SK-N-SH (cell line): ENCODE results near the gene YOD1.

Experiments used
- EZH2phosphoT487 ChIP-seq: fragments of 200-600 bp; sonication (generic); IDR thresholded peaks from 2 replicates; pipeline ENCODE4 v1.6.1; 2017; ENCODE audit warnings: low read depth, mixed run types, mild to moderate bottlenecking, antibody characterized with exemption, moderate library complexity, borderline replicate concordance
- POLR2AphosphoS5 ChIP-seq: IDR thresholded peaks from 2 replicates; pipeline ENCODE4 v1.6.1; 2012; ENCODE audit warnings: low read depth, low read length
- RCOR1 ChIP-seq: fragments of 150-350 bp; IDR thresholded peaks from 2 replicates; pipeline ENCODE4 v1.6.1; 2017; ENCODE audit warnings: antibody characterized with exemption, low read length
- SIN3A ChIP-seq: IDR thresholded peaks from 2 replicates; pipeline ENCODE4 v1.6.1; 2012; ENCODE audit warnings: low read depth, mild to moderate bottlenecking, low read length, moderate library complexity, borderline replicate concordance
- TF ChIP-seq, protein P1 (sequence below): IDR thresholded peaks from 2 replicates; pipeline ENCODE4 v1.6.1; 2012; ENCODE audit warnings: mild to moderate bottlenecking, low read depth, low read length, moderate library complexity
- TF ChIP-seq, protein P2 (sequence below): fragments of 200-600 bp; sonication (generic); IDR thresholded peaks from 2 replicates; pipeline ENCODE4 v1.6.1; 2017; ENCODE audit warnings: antibody characterized with exemption, mild to moderate bottlenecking, moderate library complexity

DNA sequence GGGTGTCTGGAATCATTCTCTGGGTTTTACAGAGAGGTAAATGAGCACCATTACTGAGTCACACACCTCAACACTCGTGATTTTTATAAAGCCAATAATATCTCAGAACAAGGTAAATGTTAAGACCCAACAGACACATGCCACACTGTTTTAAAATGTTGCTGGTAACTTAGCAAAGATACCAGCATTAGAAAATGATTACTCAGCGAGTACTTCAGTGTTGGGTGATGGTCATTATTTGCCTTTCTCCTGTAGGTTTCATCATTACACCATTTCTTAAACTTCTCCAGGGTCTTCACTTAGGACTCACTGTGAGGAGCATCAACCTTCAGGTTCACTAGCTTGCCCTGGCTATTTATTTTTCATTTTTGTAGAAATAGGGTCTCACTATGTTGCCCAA, 30.8 kb upstream of the YOD1 start:
- TF ChIP-seq POLR2AphosphoS5 = no peak
- no peak for TF ChIP-seq EZH2phosphoT487
- TF ChIP-seq, protein P1, sequence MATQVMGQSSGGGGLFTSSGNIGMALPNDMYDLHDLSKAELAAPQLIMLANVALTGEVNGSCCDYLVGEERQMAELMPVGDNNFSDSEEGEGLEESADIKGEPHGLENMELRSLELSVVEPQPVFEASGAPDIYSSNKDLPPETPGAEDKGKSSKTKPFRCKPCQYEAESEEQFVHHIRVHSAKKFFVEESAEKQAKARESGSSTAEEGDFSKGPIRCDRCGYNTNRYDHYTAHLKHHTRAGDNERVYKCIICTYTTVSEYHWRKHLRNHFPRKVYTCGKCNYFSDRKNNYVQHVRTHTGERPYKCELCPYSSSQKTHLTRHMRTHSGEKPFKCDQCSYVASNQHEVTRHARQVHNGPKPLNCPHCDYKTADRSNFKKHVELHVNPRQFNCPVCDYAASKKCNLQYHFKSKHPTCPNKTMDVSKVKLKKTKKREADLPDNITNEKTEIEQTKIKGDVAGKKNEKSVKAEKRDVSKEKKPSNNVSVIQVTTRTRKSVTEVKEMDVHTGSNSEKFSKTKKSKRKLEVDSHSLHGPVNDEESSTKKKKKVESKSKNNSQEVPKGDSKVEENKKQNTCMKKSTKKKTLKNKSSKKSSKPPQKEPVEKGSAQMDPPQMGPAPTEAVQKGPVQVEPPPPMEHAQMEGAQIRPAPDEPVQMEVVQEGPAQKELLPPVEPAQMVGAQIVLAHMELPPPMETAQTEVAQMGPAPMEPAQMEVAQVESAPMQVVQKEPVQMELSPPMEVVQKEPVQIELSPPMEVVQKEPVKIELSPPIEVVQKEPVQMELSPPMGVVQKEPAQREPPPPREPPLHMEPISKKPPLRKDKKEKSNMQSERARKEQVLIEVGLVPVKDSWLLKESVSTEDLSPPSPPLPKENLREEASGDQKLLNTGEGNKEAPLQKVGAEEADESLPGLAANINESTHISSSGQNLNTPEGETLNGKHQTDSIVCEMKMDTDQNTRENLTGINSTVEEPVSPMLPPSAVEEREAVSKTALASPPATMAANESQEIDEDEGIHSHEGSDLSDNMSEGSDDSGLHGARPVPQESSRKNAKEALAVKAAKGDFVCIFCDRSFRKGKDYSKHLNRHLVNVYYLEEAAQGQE = no peak
- TF ChIP-seq, protein P2, sequence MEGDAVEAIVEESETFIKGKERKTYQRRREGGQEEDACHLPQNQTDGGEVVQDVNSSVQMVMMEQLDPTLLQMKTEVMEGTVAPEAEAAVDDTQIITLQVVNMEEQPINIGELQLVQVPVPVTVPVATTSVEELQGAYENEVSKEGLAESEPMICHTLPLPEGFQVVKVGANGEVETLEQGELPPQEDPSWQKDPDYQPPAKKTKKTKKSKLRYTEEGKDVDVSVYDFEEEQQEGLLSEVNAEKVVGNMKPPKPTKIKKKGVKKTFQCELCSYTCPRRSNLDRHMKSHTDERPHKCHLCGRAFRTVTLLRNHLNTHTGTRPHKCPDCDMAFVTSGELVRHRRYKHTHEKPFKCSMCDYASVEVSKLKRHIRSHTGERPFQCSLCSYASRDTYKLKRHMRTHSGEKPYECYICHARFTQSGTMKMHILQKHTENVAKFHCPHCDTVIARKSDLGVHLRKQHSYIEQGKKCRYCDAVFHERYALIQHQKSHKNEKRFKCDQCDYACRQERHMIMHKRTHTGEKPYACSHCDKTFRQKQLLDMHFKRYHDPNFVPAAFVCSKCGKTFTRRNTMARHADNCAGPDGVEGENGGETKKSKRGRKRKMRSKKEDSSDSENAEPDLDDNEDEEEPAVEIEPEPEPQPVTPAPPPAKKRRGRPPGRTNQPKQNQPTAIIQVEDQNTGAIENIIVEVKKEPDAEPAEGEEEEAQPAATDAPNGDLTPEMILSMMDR = no peak
- no peak for TF ChIP-seq RCOR1
- TF ChIP-seq SIN3A = no peak
